HCEC 1CT (cell line): Measurements from ENCODE around the gene MAML2.

Source experiments
- DNase-seq: peaks from one replicate; pipeline ENCODE4 v3.0.0-alpha.2; 2017

Gene MAML2

GRCh38 chr11:96057502-96057901 lies 285.5 kb downstream of the MAML2 start:
- DNase-seq = no peak

- no peak for DNase-seq
These were observed 286.4 kb downstream of the MAML2 start for GRCh38 chr11:96056576-96056975.

- DNase-seq = peak; percentile 78
These were observed 287.1 kb downstream of the MAML2 start for GRCh38 chr11:96055706-96056387.

DNA sequence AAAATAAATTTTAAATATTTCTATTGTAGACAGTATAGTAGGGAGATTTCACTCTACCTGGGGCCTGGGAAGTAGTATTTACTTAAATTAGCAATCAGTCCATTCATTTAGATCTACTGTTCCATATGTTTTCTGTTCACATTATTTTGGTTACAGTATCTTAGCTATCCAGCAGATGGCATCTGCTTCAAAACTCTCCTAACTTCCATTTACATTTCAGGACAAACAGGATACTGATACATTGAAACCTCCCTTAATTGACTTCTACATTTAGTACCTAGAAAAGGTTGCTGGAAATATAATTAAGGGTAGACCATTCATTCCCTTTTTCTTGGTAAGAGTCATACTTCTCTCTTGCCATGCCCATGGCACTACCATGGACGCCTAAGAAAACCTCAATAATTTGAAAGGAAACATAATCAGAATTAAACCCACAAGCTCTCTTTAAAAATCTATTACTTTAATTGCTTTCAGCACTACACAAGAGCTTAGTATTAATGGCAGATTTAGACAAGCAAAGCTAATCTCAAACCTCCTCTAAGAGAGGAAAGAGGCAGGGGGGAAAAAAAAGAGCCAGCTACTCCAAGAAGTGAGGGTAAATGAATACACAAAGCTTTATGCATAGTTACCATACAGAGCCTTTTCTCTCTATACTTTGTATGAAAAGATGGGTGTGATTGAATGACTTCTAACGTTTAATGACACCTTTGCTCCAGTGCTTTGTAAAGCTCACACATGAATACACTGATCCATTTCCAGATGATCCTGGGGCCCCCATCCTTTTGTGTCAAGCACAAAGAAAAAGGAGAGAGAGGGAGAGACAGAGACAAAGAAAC lies 287.9 kb downstream of the MAML2 start:
- peak; percentile 72 for DNase-seq

DNA sequence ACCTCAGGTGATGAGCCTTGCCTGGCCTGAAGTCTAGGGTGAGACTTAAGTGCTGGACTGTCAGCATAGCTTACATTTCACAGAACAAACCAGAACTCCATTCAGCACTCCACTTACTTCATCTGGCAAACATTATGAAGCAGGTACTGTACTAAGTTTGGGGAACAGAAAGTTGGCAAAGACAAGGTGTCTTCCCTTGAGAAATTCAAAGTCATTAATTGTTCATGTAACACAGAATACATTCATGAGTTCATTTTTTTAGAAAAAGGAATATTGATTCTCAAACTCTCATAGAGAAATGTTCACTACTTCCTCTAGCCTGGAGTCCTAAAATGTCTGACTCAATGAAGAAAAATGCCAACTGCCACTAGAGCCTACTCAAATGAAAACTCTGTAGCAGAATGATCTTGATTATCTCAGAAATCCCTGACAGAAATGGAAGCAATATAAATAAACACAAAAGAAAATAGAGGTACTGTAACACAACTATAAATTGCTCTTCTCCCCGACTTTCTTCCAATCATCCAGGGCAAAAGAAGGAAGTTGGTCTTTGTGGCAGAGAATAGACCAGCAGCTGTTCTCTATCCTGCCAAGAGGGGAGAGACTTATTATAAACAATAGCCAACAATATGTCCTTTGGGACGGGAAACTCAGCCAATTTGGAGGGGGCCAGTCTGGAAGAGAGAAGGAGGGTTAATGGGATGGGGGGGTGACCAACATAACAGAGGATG lies 289.9 kb downstream of the MAML2 start:
- peak; percentile 75 for DNase-seq

DNA sequence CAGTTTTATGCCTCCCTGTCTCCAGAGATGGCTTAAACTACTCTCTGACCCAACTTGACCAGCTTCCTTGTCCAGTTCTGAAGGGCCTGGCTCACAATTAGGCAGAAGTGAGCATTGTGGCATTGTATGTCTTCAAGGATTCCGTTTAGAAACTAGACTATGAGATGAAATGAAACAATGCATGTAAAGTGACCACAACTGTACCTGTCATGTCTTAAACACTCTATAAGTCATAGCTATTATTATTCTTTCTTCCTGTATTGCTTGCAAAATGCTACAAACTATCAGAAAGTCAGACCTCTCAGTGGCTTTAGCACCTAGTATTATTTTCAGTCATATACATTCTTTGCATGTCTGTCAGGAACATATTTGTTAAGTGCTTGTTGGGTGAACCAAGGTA lies 291.2 kb downstream of the MAML2 start:
- no peak for DNase-seq

GRCh38 chr11:96050435-96051182 lies 292.4 kb downstream of the MAML2 start:
- peak; percentile 26 for DNase-seq

- peak; percentile 56 for DNase-seq
These were observed 293.6 kb downstream of the MAML2 start for GRCh38 chr11:96049426-96049825.

DNA sequence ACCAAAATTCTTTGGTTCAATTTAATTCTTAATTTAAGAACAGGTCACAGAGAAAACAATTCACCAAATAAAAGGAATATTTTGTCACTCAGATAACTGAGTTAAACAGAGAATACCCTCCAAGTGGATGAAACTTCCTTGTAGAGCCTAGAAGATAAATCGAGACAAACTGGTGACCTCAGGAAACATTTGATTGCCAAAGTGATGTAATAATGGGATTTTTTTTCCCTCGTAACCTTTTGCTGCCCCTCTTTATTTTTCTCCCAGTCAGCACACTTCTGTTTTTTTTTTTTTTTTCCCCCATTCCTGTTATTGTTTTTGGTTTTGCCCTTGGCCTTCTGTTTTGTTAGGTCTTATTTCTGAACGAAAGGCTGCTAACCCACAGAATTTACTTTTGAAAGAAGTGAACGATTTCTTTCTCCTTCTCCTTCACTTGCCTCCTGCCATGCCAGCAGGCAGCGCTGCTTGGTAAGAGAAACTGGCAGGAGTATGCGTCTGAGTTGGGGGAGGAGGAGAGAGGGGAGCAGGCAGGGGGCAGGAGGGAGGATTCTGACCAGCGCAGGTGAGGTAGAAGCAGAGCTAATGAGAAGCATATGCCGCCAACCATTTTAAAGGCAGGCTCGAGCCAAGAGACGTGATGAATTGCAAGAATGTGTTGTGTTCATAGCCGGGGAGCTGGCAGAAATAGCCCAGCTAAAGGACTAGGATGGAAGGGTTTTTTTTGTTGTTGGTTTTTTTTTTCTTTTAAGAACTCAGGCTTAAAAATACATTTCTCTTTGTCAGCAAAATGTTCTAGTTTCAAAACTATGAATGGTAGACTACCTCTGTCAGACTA lies 297.2 kb downstream of the MAML2 start:
- DNase-seq = no peak

- DNase-seq = no peak
These were observed 298.2 kb downstream of the MAML2 start for GRCh38 chr11:96044747-96045146.

GRCh38 chr11:96044311-96044710 lies 298.7 kb downstream of the MAML2 start:
- no peak for DNase-seq

- no peak for DNase-seq
These were observed 299.7 kb downstream of the MAML2 start for GRCh38 chr11:96043291-96043690.

GRCh38 chr11:96038046-96038445 lies 304.9 kb downstream of the MAML2 start:
- DNase-seq = no peak

- DNase-seq = peak; percentile 33
These were observed 305.5 kb downstream of the MAML2 start for GRCh38 chr11:96037405-96037949.

GRCh38 chr11:96036863-96037262 lies 306.1 kb downstream of the MAML2 start:
- DNase-seq = no peak

GRCh38 chr11:96035740-96036078 lies 307.3 kb downstream of the MAML2 start:
- no peak for DNase-seq

DNA sequence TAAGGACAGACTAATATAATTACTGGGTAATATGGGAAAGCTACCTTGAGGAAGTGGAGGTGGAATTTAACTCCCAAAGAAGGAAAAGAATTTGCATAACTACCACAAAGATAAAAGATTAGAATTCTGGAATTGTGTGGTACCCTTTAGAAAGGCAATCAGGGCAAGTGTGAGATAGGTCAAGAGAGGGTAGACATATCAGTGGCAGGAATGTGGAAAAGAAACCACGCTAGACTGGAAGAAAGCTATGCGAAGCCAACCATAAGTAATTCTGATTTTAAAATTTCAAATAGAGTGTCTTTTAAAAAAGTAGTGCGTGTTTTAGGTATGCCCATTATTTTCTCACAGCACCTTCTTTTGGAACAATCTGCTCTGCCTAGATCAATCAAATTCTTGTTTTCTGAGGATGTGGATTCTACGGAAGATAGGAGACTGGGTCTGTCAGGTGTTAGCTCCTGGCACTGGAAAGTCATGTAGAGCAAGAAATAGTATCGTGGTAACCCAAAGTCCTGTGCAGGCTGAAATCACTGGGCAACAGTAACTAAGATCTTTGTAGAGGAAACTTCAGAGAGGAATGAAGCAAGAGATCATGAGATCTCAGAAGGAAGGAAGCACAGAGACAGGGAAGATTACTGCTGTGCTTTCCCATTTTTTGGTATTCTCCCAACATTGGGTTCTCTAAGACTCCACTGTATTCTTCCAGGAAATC lies 307.8 kb downstream of the MAML2 start:
- DNase-seq = no peak

DNA sequence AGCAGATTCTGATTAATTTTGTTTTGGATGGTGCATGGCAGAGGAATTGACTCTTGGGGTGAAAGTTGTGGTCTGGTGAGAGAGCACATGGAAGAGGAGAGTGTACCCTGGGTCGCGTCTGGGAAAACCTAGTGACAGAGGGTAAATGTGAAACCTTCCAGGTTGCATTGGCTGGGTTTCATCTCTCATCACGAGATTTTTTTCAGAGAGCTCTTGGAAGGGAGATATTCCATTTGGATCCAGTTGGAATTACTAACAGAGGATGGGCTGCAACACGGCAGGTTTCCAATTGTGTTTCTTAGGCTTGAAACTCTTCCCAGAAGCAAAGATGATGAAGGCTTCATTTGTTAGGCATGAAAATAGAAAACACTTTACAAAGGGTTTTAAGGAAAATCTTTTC lies 309.4 kb downstream of the MAML2 start:
- no peak for DNase-seq

GRCh38 chr11:96033095-96033494 lies 309.9 kb downstream of the MAML2 start:
- no peak for DNase-seq

DNA sequence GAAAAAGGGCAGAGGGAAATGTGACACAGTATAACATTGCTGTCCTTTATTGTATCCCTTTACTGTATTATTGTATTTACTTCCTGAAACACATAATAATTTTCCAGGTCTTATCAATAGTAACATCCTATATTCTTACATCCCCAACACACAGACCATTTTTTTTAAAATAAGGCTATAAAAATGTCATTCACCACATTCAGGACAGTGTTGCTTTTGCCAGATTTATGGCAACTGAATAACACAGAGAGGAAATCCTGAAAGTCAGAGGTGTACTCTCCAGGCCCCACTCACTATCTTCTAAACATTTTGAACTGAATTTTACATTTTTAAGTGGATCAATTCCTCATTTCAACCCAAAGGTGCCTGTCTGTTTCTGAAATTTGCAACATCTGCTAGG lies 314.2 kb downstream of the MAML2 start:
- DNase-seq = no peak

- no peak for DNase-seq
These were observed 316.0 kb downstream of the MAML2 start for GRCh38 chr11:96027021-96027420.
